Ishikawa (cell line): ENCODE results near the gene TWF1.

Source experiments
- CEBPB ChIP-seq: IDR thresholded peaks from 2 replicates; pipeline ENCODE4 v1.6.1; 2012
- CREB1 ChIP-seq: IDR thresholded peaks from 2 replicates; pipeline ENCODE4 v1.6.1; 2012; ENCODE audit warnings: low read depth
- EGR1 ChIP-seq: IDR thresholded peaks from 2 replicates; pipeline ENCODE4 v1.6.1; 2012
- EP300 ChIP-seq: IDR thresholded peaks from 2 replicates; pipeline ENCODE4 v1.6.1; 2012; ENCODE audit warnings: borderline replicate concordance
- FOXM1 ChIP-seq: IDR thresholded peaks from 2 replicates; pipeline ENCODE4 v1.6.1; 2012; ENCODE audit warnings: low read depth, borderline replicate concordance
- MAX ChIP-seq: IDR thresholded peaks from 2 replicates; pipeline ENCODE4 v1.6.1; 2012
- NFIC ChIP-seq: IDR thresholded peaks from 2 replicates; pipeline ENCODE4 v1.6.1; 2012
- RAD21 ChIP-seq: IDR thresholded peaks from 2 replicates; pipeline ENCODE4 v1.6.1; 2012; ENCODE audit warnings: low read depth
- TAF1 ChIP-seq: IDR thresholded peaks from 2 replicates; pipeline ENCODE4 v1.6.1; 2012; ENCODE audit warnings: low read depth, mild to moderate bottlenecking
- TCF12 ChIP-seq: IDR thresholded peaks from 2 replicates; pipeline ENCODE4 v1.6.1; 2012; ENCODE audit warnings: low read depth
- TEAD4 ChIP-seq: IDR thresholded peaks from 2 replicates; pipeline ENCODE4 v1.6.1; 2012
- USF1 ChIP-seq: IDR thresholded peaks from 2 replicates; pipeline ENCODE4 v1.6.1; 2012
- YY1 ChIP-seq: IDR thresholded peaks from 2 replicates; pipeline ENCODE4 v1.6.1; 2012; ENCODE audit warnings: low read depth
- ZBTB7A ChIP-seq: IDR thresholded peaks from 2 replicates; pipeline ENCODE4 v1.6.1; 2012; ENCODE audit warnings: low read depth
- TF ChIP-seq, protein P1 (sequence below): IDR thresholded peaks from 2 replicates; pipeline ENCODE4 v1.6.1; 2012; ENCODE audit warnings: low read depth, mild to moderate bottlenecking

Gene TWF1

GRCh38 chr12:43805860-43806736 is at the start of gene TWF1:
Gene TWF1, minus strand, starts transcription at chr12:43806317. Its CDS starts 72 bp downstream, at chr12:43806245.
- peak; percentile 30; the same call in 1 of the 2 replicates for TF ChIP-seq EGR1
- peak; percentile 67; the same call in 1 of the 2 replicates for TF ChIP-seq YY1
- TF ChIP-seq CEBPB: no peak
- peak; percentile 84 for TF ChIP-seq TAF1
- TF ChIP-seq USF1: 0 out of 2 replicates have a peak, but pooled peaks have one; percentile 1
- TF ChIP-seq TEAD4: 0 out of 2 replicates have a peak, but pooled peaks have one; percentile 19
- peak; percentile 84 for TF ChIP-seq CREB1
- TF ChIP-seq MAX: no peak; the same call in 1 of the 2 replicates
- 0 out of 2 replicates have a peak, but pooled peaks have one; percentile 3 for TF ChIP-seq NFIC

- no peak for TF ChIP-seq TEAD4
- TF ChIP-seq, protein P1, sequence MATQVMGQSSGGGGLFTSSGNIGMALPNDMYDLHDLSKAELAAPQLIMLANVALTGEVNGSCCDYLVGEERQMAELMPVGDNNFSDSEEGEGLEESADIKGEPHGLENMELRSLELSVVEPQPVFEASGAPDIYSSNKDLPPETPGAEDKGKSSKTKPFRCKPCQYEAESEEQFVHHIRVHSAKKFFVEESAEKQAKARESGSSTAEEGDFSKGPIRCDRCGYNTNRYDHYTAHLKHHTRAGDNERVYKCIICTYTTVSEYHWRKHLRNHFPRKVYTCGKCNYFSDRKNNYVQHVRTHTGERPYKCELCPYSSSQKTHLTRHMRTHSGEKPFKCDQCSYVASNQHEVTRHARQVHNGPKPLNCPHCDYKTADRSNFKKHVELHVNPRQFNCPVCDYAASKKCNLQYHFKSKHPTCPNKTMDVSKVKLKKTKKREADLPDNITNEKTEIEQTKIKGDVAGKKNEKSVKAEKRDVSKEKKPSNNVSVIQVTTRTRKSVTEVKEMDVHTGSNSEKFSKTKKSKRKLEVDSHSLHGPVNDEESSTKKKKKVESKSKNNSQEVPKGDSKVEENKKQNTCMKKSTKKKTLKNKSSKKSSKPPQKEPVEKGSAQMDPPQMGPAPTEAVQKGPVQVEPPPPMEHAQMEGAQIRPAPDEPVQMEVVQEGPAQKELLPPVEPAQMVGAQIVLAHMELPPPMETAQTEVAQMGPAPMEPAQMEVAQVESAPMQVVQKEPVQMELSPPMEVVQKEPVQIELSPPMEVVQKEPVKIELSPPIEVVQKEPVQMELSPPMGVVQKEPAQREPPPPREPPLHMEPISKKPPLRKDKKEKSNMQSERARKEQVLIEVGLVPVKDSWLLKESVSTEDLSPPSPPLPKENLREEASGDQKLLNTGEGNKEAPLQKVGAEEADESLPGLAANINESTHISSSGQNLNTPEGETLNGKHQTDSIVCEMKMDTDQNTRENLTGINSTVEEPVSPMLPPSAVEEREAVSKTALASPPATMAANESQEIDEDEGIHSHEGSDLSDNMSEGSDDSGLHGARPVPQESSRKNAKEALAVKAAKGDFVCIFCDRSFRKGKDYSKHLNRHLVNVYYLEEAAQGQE: no peak
Observed at GRCh38 chr12:43852744-43853143, 46.6 kb upstream of the TWF1 start.

- TF ChIP-seq TCF12: no peak
- TF ChIP-seq ZBTB7A: no peak
- TF ChIP-seq NFIC: no peak
- TF ChIP-seq TEAD4: no peak
- TF ChIP-seq CEBPB: no peak
- TF ChIP-seq, protein P1: no peak
- TF ChIP-seq EP300: no peak
- no peak for TF ChIP-seq YY1
- TF ChIP-seq MAX: no peak
- no peak for TF ChIP-seq FOXM1
- TF ChIP-seq USF1: no peak
- TF ChIP-seq EGR1: no peak
- no peak for TF ChIP-seq CREB1
- TF ChIP-seq RAD21: no peak
- no peak for TF ChIP-seq TAF1
Observed at GRCh38 chr12:43848786-43849185, 42.7 kb upstream of the TWF1 start.

DNA sequence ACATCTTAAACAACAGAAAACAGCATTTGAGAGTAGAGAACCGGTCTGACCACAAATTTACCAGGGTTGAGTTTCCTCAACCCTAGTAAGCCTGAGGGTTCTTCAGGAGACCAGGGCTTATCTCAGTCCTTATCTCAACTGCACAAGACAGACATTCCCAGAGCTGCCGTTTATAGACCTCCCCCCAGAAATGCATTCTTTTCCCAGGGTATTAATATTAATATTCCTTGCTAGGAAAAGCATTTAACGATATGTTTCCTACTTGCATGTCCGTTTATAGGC is 42.0 kb upstream of the TWF1 start:
- TF ChIP-seq, protein P1: no peak
- TF ChIP-seq TEAD4 (no peak), ZBTB7A (no peak), CEBPB (no peak), YY1 (no peak)
